HFF-Myc (cell line): ENCODE data around the gene PALLD.

Source experiments
- DNase-seq: peaks from one replicate; pipeline ENCODE4 v3.0.0-alpha.2; 2011; ENCODE audit warnings: low read depth; ENCODE audit errors: extremely low read depth
- H3K4me3 ChIP-seq: replicated peaks from 2 replicates; pipeline ENCODE4 v1.5.1; 2011; ENCODE audit warnings: low read depth, mild to moderate bottlenecking, control low read depth, low read length
- CTCF ChIP-seq: IDR thresholded peaks from 2 replicates; pipeline ENCODE4 v1.5.1; 2012; ENCODE audit warnings: mild to moderate bottlenecking, low read depth, low read length, control low read depth; ENCODE audit errors: missing control alignments

PALLD gene

GRCh38 chr4:168835880-168836454 lies 339.1 kb downstream of the PALLD start:
- no peak overlapping the region for H3K4me3 ChIP-seq
- TF ChIP-seq CTCF = no peak
- no peak for DNase-seq

DNA sequence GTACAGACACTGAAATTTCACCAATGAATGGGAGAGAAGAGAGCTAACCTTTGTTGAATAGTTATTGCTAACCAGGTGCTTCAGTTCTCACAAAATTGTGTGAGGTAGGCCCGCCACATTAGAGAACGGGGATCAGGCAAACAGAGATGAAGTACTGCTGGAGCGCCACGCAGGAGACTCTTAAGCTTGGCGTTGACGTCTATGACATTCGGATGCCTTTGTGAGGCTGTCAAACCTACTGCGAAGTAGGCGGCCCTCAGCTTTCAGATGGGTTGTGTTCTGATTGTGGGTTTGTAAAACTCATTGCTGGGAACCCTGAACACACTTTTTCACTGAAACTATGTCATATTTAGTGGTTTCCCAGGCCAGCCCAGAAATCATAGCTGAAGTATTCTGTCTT lies 339.6 kb downstream of the PALLD start:
- no peak for DNase-seq
- TF ChIP-seq CTCF = no peak
- no peak overlapping the region for H3K4me3 ChIP-seq

DNA sequence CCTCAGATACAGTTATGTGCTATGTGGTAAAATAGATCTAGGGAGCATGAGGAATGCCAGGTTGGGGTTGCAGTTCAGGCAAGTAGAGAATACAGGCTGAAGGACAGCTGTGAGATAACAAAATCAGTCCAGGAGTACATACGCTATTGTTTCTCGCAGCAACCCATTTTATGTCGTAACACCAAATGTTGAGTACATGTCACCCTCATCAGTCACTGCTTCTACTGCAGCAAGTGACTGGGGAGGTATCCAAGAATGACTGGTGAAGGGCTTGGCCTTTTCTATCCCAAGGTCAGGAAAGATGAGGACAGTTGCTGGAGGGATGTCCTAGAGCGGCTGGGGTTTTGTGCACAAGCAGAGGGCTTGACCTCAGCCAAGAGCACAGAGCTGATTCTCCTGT lies 341.1 kb downstream of the PALLD start:
- H3K4me3 ChIP-seq = no peak overlapping the region
- DNase-seq = no peak
- TF ChIP-seq CTCF = no peak

GRCh38 chr4:168839758-168840391 lies 343.0 kb downstream of the PALLD start:
- no peak overlapping the region for H3K4me3 ChIP-seq
- no peak for DNase-seq
- TF ChIP-seq CTCF = no peak

DNA sequence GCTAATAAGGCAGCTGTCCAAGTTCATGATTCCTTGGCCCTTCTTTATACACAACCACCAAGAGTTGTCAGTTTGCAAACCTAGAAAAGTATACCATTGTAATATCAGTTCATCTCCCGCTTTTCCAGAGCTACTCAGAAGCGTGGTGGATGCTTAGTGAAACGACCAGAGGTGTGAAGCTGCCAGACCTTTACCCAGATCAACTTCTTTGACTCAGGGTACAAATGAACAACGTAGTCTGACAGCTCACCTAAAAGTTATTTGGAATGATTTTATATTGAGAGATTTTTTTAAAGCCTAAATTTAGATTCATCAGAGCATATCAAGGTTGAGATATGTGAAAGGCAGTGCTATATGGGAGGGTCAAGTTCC lies 343.5 kb downstream of the PALLD start:
- no peak overlapping the region for H3K4me3 ChIP-seq
- no peak for DNase-seq
- TF ChIP-seq CTCF = no peak

GRCh38 chr4:168841000-168841671 lies 344.3 kb downstream of the PALLD start:
- no peak for DNase-seq
- TF ChIP-seq CTCF = no peak
- no peak overlapping the region for H3K4me3 ChIP-seq
